Stimulated activated CD8-positive, alpha-beta memory T cell treated with anti-CD3 and anti-CD28 coated beads, Interleukin-15, amount 100 ng/mL, for 1 hour (primary cell): ENCODE measurements around the gene NR1H3.
A peak's percentile ranks its signal among the peaks of the same experiment; 100 is the strongest.

ENCODE experiments used
- DNase-seq: peaks from one replicate; pipeline ENCODE4 v3.0.0-alpha.2; 2020; ENCODE audit warnings: low read depth

Gene NR1H3

GRCh38 chr11:47269829-47270305 is 12.1 kb downstream of the NR1H3 start, which contains the start of gene MADD:
TSS of gene MADD (plus strand) at chr11:47270133.
- DNase-seq, result peak; percentile 80

- DNase-seq, result no peak
These were observed 12.8 kb downstream of the NR1H3 start for GRCh38 chr11:47270331-47271271.

- DNase-seq, result no peak
These were observed 13.5 kb downstream of the NR1H3 start for GRCh38 chr11:47271328-47271727.

GRCh38 chr11:47271961-47272661 is 14.3 kb downstream of the NR1H3 start:
- DNase-seq, result no peak

- no peak for DNase-seq
These were observed 14.9 kb downstream of the NR1H3 start for GRCh38 chr11:47272706-47273105.

- no peak for DNase-seq
These were observed 16.9 kb downstream of the NR1H3 start for GRCh38 chr11:47274495-47275235.

- no peak for DNase-seq
These were observed 19.1 kb downstream of the NR1H3 start for GRCh38 chr11:47276923-47277322.

- DNase-seq, result no peak
These were observed 20.3 kb downstream of the NR1H3 start for GRCh38 chr11:47278058-47278457.

GRCh38 chr11:47278769-47279168 is 21.0 kb downstream of the NR1H3 start:
- DNase-seq, result no peak

GRCh38 chr11:47280099-47280498 is 22.3 kb downstream of the NR1H3 start:
- DNase-seq, result no peak

- DNase-seq, result no peak
These were observed 23.1 kb downstream of the NR1H3 start for GRCh38 chr11:47280860-47281259.

GRCh38 chr11:47282462-47282861 is 24.7 kb downstream of the NR1H3 start:
- DNase-seq, result no peak

- no peak for DNase-seq
These were observed 26.4 kb downstream of the NR1H3 start for GRCh38 chr11:47284151-47284550.

- no peak for DNase-seq
These were observed 28.4 kb downstream of the NR1H3 start for GRCh38 chr11:47285969-47286770.

GRCh38 chr11:47288066-47288465 is 30.3 kb downstream of the NR1H3 start:
- no peak for DNase-seq

- DNase-seq, result no peak
These were observed 32.1 kb downstream of the NR1H3 start for GRCh38 chr11:47289856-47290255.

- no peak for DNase-seq
These were observed 37.6 kb downstream of the NR1H3 start for GRCh38 chr11:47295385-47295784.

GRCh38 chr11:47296045-47296444 is 38.2 kb downstream of the NR1H3 start:
- DNase-seq, result no peak

- DNase-seq, result no peak
These were observed 41.3 kb downstream of the NR1H3 start for GRCh38 chr11:47299078-47299477.

GRCh38 chr11:47302853-47303252 is 45.1 kb downstream of the NR1H3 start:
- no peak for DNase-seq

- DNase-seq, result no peak
These were observed 48.1 kb downstream of the NR1H3 start for GRCh38 chr11:47305734-47306483.
